Measurements from ENCODE around the gene MASP1. TPM values are rescaled to one million over a fixed set of nuclear protein-coding genes. Genes with fewer than 3 reads are reported as not detected.

The MASP1 gene
- total RNA-seq, 2 donors from 2014 or later: 0.52 to 11.1 TPM

- Histone ChIP-seq H3K27ac (no peak overlapping the region), H3K4me3 (no peak overlapping the region), H3K9me3 (no peaks in the 10 kb centered on the region), H3K27me3 (no peaks in the 10 kb centered on the region), H3K4me1 (no peaks in the 10 kb centered on the region), H3K36me3 (no peaks in the 10 kb centered on the region), H3K9ac (ENCODE audit: low read depth in 2 of 2, low read length in 2 of 2) (no peak overlapping the region)
- DNase-seq: no peak
- no peak for TF ChIP-seq CTCF (IDR thresholded peaks at IDR 0.05)
- intact Hi-C loops (cut with DNase I): no loop called here
Measured at GRCh38 chr3:187281191-187281714, 10.3 kb downstream of the MASP1 start.

GRCh38 chr3:187280644-187281043 lies 10.9 kb downstream of the MASP1 start:
- no peak overlapping the region for H3K9ac ChIP-seq (ENCODE audit: low read depth in 2 of 2, low read length in 2 of 2)
- intact Hi-C loops (cut with DNase I): no loop called here
- DNase-seq: no peak
- H3K27me3 ChIP-seq: no peaks in the 10 kb centered on the region
- H3K27ac ChIP-seq: no peak overlapping the region
- no peak overlapping the region for H3K4me3 ChIP-seq
- TF ChIP-seq CTCF (IDR thresholded peaks at IDR 0.05): no peak
- no peaks in the 10 kb centered on the region for H3K4me1 ChIP-seq
- H3K36me3 ChIP-seq: no peaks in the 10 kb centered on the region
- H3K9me3 ChIP-seq: no peaks in the 10 kb centered on the region

GRCh38 chr3:187277129-187277462 lies 14.4 kb downstream of the MASP1 start:
- Histone ChIP-seq H3K4me1 (no peaks in the 10 kb centered on the region), H3K27me3 (no peaks in the 10 kb centered on the region), H3K27ac (no peak overlapping the region), H3K9ac (ENCODE audit: low read depth in 2 of 2, low read length in 2 of 2) (no peak overlapping the region), H3K36me3 (no peaks in the 10 kb centered on the region), H3K9me3 (no peaks in the 10 kb centered on the region), H3K4me3 (no peak overlapping the region)
- no peak for TF ChIP-seq CTCF (IDR thresholded peaks at IDR 0.05)
- DNase-seq: no peak
- intact Hi-C loops (cut with DNase I): no loop called here

GRCh38 chr3:187276397-187277128 lies 15.0 kb downstream of the MASP1 start:
- H3K36me3 ChIP-seq: no peaks in the 10 kb centered on the region
- H3K9ac ChIP-seq (ENCODE audit: low read depth in 2 of 2, low read length in 2 of 2): no peak overlapping the region

GRCh38 chr3:187274977-187275338 lies 16.6 kb downstream of the MASP1 start:
- H3K9ac ChIP-seq (ENCODE audit: low read depth in 2 of 2, low read length in 2 of 2): no peak overlapping the region
- intact Hi-C loops (cut with DNase I): no loop called here
- H3K4me1 ChIP-seq: no peaks in the 10 kb centered on the region
- H3K36me3 ChIP-seq: no peaks in the 10 kb centered on the region
- no peaks in the 10 kb centered on the region for H3K9me3 ChIP-seq
- TF ChIP-seq CTCF (IDR thresholded peaks at IDR 0.05): no peak
- no peaks in the 10 kb centered on the region for H3K27me3 ChIP-seq
- H3K27ac ChIP-seq: no peak overlapping the region
- H3K4me3 ChIP-seq: no peak overlapping the region
- DNase-seq: no peak

More at GRCh38 chr3:187276397-187277128, 15.0 kb downstream of the MASP1 start:
- intact Hi-C loops (cut with DNase I): no loop called here
- H3K27ac ChIP-seq: no peak overlapping the region
- TF ChIP-seq CTCF (IDR thresholded peaks at IDR 0.05): no peak
- DNase-seq: no peak
- no peaks in the 10 kb centered on the region for H3K27me3 ChIP-seq
- no peak overlapping the region for H3K4me3 ChIP-seq
- H3K4me1 ChIP-seq: no peaks in the 10 kb centered on the region
- H3K9me3 ChIP-seq: no peaks in the 10 kb centered on the region
